Psoas muscle (tissue), 8 donors: ENCODE measurements around the gene RNASE7. TPM values are rescaled to one million over a fixed set of nuclear protein-coding genes. Genes with fewer than 3 reads are reported as not detected.

Experiments
- ATAC-seq, 4 donors: fragments of 200-7000 bp; cut with Tn5 transposase; one replicate each; pipeline ENCODE4 v1.9.1; 2020; ENCODE audit warnings: moderate library complexity in 3 of 4, mild to moderate bottlenecking in 2 of 4
- DNase-seq, 2 donors: peaks; one replicate each; pipeline ENCODE4 v3.0.0-alpha.2; 2020
- H3K27ac ChIP-seq: fragments of 200-600 bp; one replicate; pipeline ENCODE4 v1.8.0; 2022
- H3K27me3 ChIP-seq, 3 donors: fragments of 200-600 bp in 1 of 3; one replicate each; pipeline versions ENCODE4 v1.6.1 to v1.8.0; 2013 to 2022; ENCODE audit warnings: low read length in 2 of 3, mild to moderate bottlenecking in 2 of 3, moderate library complexity in 1 of 3; ENCODE audit not compliant: insufficient read depth in 3 of 3
- H3K36me3 ChIP-seq, 2 donors: fragments of 200-600 bp in 1 of 2; one replicate each; pipeline versions ENCODE4 v1.6.1 to v1.8.0; 2013 to 2022; ENCODE audit warnings: low read depth in 1 of 2, mild to moderate bottlenecking in 1 of 2, moderate library complexity in 1 of 2; ENCODE audit not compliant: insufficient read depth in 1 of 2
- H3K4me1 ChIP-seq: fragments of 200-600 bp; one replicate; pipeline ENCODE4 v1.8.0; 2022
- H3K4me3 ChIP-seq: fragments of 200-600 bp; one replicate; pipeline ENCODE4 v1.8.0; 2022; ENCODE audit warnings: mild to moderate bottlenecking
- H3K9me3 ChIP-seq: fragments of 200-600 bp; one replicate; pipeline ENCODE4 v1.8.0; 2022
- WGBS, 3 donors: extraction: QIAGEN DNeasy Blood & Tissue Kit; methylation state at CpG; one replicate each; pipeline versions ENCODE4 v1.1.6 to v1.1.7; 2013; 5-methylcytosine and 5-hydroxymethylcytosine counted together
- intact Hi-C, 2 donors: fragments of 100-400 bp; cut with DNase I; formaldehyde crosslinking; loops; one replicate each; pipeline versions ENCODE4 v1.11.0 to v1.14.2; 2022
- polyA plus RNA-seq, 3 donors: library from polyadenylated mRNA; stranded (reverse); fragments of 200-250 nt; gene quantifications; one replicate each; pipeline ENCODE4 v1.2.3, GENCODE V29; 2013
- total RNA-seq, 4 donors: library from RNA; stranded (reverse); fragmentation: NEBNext Ultra II Directional in 2 of 4; extraction: Animal tissue kit (Norgen Biotek cat#: 25700) in 2 of 4; gene quantifications; one replicate each; pipeline versions ENCODE4 v1.2.1 to v1.2.4, GENCODE V29; 2021 to 2023
- TF ChIP-seq, protein P1 (sequence below): fragments of 200-600 bp; IDR thresholded peaks from one replicate; pipeline ENCODE4 v1.8.0; 2022; ENCODE audit warnings: antibody characterized with exemption
- donor health status: healthy with polysubstance abuse.
- donor health status: DM: no; HTN: no; CAD: no; lungs with moderate emphysema.
- donor health status: Bipolar disorder and iron deficiency.
- donor health status: healthy.
- donor health status: DM: yes; HTN: yes; CAD: no.
- donor health status: DM: no; HTN: no; CAD: no.
- donor health status: DM: no; HTN: no; CAD: no.
- donor health status: DM: yes; HTN: yes; CAD: no.

The RNASE7 gene
- total and polyA plus RNA-seq, 7 donors: 0.15 to 1.9 (median 0.38) TPM; not detected in 1

DNA sequence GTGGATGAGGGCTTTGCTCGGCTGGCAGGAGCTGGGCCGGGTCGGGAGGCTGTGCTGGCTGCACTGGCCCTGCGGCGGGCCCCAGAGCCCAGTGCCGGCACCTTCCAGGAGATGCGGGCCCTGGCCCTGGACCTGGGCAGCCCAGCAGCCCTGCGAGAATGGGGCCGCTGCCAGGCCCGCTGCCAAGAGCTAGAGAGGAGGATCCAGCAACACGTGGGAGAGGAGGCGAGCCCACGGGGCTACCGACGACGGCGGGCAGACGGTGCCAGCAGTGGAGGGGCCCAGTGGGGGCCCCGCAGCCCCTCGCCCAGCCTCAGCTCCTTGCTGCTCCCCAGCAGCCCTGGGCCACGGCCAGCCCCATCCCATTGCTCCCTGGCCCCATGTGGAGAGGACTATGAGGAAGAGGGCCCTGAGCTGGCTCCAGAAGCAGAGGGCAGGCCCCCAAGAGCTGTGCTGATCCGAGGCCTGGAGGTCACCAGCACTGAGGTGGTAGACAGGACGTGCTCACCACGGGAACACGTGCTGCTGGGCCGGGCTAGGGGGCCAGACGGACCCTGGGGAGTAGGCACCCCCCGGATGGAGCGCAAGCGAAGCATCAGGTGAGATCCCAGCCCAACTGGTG, 39.5 kb downstream of the RNASE7 start:
- intact Hi-C loops: no loop called here
- ATAC-seq: no peak

DNA sequence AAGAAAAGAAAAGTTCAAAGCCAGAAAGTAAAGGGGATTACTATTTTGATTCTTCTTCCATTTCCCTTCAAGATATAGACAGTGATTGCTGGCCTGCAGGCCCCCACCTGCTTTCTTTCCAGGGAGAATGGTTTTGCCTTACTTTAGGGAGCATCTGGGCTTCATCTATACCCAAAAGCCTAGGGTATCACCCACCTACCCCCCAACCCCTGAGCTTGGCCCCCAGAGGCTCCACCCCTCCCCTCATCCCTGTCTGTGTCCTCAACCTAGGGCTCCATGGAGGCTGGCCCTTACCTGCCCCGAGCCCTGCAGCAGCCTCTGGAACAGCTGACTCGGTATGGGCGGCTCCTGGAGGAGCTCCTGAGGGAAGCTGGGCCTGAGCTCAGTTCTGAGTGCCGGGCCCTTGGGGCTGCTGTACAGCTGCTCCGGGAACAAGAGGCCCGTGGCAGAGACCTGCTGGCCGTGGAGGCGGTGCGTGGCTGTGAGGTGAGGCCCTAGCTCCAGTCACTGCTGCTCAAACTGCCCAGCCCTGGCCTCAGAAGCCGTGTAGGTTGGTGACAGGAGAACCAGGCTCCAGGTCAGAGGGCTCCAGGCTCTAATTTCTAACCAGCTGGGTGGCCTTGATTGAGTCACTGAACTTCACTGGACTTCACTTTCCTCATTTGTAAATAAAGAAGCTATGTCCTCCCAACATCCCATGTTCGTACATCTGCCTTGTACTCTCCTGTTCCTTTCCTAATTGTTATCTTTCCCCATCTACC, 41.6 kb downstream of the RNASE7 start:
- Histone ChIP-seq H3K9me3 (no peaks in the 10 kb centered on the region), H3K4me3 (no peak overlapping the region), H3K36me3 (peaks cover 2 to 89% of the 10 kb centered on the region in 2 donors), H3K27me3 (no peaks in the 10 kb centered on the region), H3K27ac (no peak overlapping the region), H3K4me1 (no peaks in the 10 kb centered on the region)
- TF ChIP-seq, protein P1, sequence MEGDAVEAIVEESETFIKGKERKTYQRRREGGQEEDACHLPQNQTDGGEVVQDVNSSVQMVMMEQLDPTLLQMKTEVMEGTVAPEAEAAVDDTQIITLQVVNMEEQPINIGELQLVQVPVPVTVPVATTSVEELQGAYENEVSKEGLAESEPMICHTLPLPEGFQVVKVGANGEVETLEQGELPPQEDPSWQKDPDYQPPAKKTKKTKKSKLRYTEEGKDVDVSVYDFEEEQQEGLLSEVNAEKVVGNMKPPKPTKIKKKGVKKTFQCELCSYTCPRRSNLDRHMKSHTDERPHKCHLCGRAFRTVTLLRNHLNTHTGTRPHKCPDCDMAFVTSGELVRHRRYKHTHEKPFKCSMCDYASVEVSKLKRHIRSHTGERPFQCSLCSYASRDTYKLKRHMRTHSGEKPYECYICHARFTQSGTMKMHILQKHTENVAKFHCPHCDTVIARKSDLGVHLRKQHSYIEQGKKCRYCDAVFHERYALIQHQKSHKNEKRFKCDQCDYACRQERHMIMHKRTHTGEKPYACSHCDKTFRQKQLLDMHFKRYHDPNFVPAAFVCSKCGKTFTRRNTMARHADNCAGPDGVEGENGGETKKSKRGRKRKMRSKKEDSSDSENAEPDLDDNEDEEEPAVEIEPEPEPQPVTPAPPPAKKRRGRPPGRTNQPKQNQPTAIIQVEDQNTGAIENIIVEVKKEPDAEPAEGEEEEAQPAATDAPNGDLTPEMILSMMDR: no peak
- 72 to 79% (median 76%) methylated on average over 11 of the region's 11 CpGs for WGBS, 3 donors
- intact Hi-C loops: no loop called here
- DNase-seq (no peak), ATAC-seq (no peak)

More for the DNA sequence above, 39.5 kb downstream of the RNASE7 start:
- TF ChIP-seq, protein P1: no peak
- Histone ChIP-seq H3K4me1 (no peaks in the 10 kb centered on the region), H3K36me3 (peaks cover 2 to 97% of the 10 kb centered on the region in 2 donors), H3K4me3 (no peak overlapping the region), H3K27me3 (no peaks in the 10 kb centered on the region), H3K27ac (no peak overlapping the region), H3K9me3 (no peaks in the 10 kb centered on the region)
- DNase-seq: no peak
- 85 to 90% (median 86%) methylated on average over 22 to 30 of the region's 30 CpGs for WGBS, 3 donors

DNA sequence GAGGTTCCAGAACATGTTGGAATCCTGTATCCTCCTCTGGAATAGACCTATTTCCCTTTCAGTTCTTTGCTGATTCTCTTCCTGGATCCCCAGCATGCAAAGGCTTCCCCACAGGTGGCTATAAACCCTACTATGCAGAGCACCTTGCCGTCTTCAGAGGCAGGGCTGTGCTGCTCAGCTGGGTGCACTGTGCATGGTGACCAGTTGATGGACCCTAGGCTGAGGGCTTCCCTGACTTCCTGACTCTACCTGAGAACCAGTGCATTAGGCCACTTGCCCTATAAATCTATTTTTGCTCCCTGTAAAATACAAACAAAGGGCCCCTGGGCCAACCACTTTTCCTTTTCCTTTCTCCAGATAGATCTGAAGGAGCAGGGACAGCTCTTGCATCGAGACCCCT, 42.2 kb downstream of the RNASE7 start:
- Histone ChIP-seq H3K4me3 (no peak overlapping the region), H3K4me1 (no peaks in the 10 kb centered on the region), H3K27ac (no peak overlapping the region), H3K27me3 (no peaks in the 10 kb centered on the region), H3K36me3 (peaks cover 2 to 89% of the 10 kb centered on the region in 2 donors), H3K9me3 (no peaks in the 10 kb centered on the region)
- TF ChIP-seq, protein P1: no peak
- ATAC-seq (no peak), DNase-seq (no peak)
- intact Hi-C loops: no loop called here
- 81 to 90% (median 82%) methylated on average over 2 of the region's 2 CpGs for WGBS, 3 donors

DNA sequence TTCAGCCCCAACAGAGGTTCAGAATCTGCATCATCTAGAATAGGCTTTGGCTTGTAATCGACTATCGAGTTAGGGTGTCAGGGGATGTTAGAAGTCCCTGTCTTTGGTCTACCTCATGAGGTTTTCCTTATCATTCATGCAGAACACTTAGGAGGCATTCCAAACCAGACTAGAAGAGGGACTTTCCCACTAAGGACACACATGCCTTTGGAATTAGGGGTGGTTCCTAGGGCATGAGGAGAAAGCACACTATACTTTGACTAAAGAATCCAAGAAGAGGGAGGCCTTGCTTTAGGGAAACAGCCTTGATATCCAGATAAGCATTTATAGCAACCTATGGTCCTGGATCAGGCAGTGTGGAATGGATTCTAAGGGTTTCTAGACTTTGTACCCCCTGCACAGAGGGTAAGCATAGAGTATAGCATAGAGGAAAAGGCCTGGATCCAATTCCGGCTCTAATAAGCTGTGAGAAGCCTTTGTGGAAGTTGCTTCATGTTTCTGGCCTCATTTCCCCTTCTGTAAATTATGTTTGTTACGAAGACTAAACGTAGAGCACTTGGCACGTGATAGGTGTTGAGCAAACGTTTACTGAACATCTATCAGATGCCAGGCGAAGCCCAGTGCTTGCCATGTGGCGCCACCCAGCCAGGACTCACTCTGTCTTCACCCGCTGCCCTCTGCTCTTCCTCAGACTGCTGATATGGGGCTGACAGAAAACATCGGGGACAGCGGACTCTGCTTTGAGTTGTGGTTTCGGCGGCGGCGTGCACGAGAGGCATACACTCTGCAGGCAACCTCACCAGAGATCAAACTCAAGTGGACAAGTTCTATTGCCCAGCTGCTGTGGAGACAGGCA, 43.1 kb downstream of the RNASE7 start:
- DNase-seq: no peak
- peaks cover 2 to 90% of the 10 kb centered on the region in 2 donors for H3K36me3 ChIP-seq
- H3K9me3 ChIP-seq: no peaks in the 10 kb centered on the region
- intact Hi-C loops: no loop called here
- H3K27ac ChIP-seq: no peak overlapping the region
- ATAC-seq: peak in 2 of 4 donors; percentile 66 to 68
- no peaks in the 10 kb centered on the region for H3K4me1 ChIP-seq
- TF ChIP-seq, protein P1: no peak
- no peaks in the 10 kb centered on the region for H3K27me3 ChIP-seq
- 75 to 81% (median 79%) methylated on average over 17 of the region's 17 CpGs for WGBS, 3 donors
- H3K4me3 ChIP-seq: no peak overlapping the region
